H1 (cell line): ENCODE measurements around the gene SERPINA6. TPM values are rescaled to one million over a fixed set of nuclear protein-coding genes. Genes with fewer than 3 reads are reported as not detected.

Source experiments
- CTCF ChIA-PET: fragments of 300-600 bp; sonication (Branson Sonifier 250); formaldehyde crosslinking; loops from one replicate; lab custom pipeline; 2021; ENCODE audit not compliant: partially characterized antibody; lab: Charles Lee
- POLR2A ChIA-PET: fragments of 300-600 bp; sonication (Branson Sonifier 250); formaldehyde crosslinking; loops from one replicate; lab custom pipeline; 2021; ENCODE audit warnings: inconsistent platforms; ENCODE audit not compliant: partially characterized antibody; lab: Charles Lee
- DNase-seq, 2 experiments: peaks; one replicate each; pipeline versions ENCODE4 v3.0.0 to v3.0.0-alpha.2; 2010 to 2022; ENCODE audit warnings: low spot score in 2 of 2, low read depth in 1 of 2, mixed read lengths in 1 of 2
- FAIRE-seq: peaks from 2 replicates; lab custom pipeline; 2011; peaks lifted over from hg19 to GRCh38; lab: Jason Lieb, UNC
- H2AFZ ChIP-seq: 2 replicates; pipeline ENCODE4 v1.8.1; 2012; ENCODE audit warnings: low read length, inconsistent platforms
- H2AK5ac ChIP-seq: 2 replicates; pipeline ENCODE4 v1.6.1; 2013; ENCODE audit warnings: low read depth, low read length
- H2BK120ac ChIP-seq: replicated peaks from 2 replicates; pipeline ENCODE3; 2013; ENCODE audit warnings: low read depth, low read length, inconsistent platforms
- H2BK12ac ChIP-seq: 2 replicates; pipeline ENCODE4 v1.6.1; 2013; ENCODE audit warnings: low read depth, low read length
- H2BK15ac ChIP-seq: 2 replicates; pipeline ENCODE4 v1.6.1; 2013; ENCODE audit warnings: low read length
- H2BK20ac ChIP-seq: 2 replicates; pipeline ENCODE4 v1.6.1; 2013; ENCODE audit warnings: low read length
- H2BK5ac ChIP-seq: 2 replicates; pipeline ENCODE4 v1.6.1; 2013; ENCODE audit warnings: low read depth, low read length
- H3K14ac ChIP-seq: 2 replicates; pipeline ENCODE4 v1.6.1; 2013; ENCODE audit warnings: inconsistent platforms; ENCODE audit not compliant: insufficient read length
- H3K18ac ChIP-seq: 2 replicates; pipeline ENCODE4 v1.6.1; 2013; ENCODE audit warnings: low read length; ENCODE audit errors: extremely low read depth
- H3K23ac ChIP-seq: 2 replicates; pipeline ENCODE4 v1.6.1; 2013; ENCODE audit warnings: inconsistent platforms; ENCODE audit not compliant: insufficient read length
- H3K23me2 ChIP-seq: 2 replicates; pipeline ENCODE4 v1.6.1; 2013; ENCODE audit warnings: low read depth, low read length
- H3K27ac ChIP-seq: 2 replicates; pipeline ENCODE4 v1.6.1; 2011; ENCODE audit warnings: low read depth, low read length, inconsistent platforms
- H3K27me3 ChIP-seq, 4 experiments: replicated peaks in 1 of 4; 1 replicate in 1 of 4; 2 replicates in 3 of 4; pipeline versions ENCODE4 v1.6.1 to v1.8.1; 2011 to 2013; ENCODE audit warnings: low read length in 3 of 4, mild to moderate bottlenecking in 3 of 4, inconsistent platforms in 2 of 4, mixed read lengths in 2 of 4, moderate library complexity in 1 of 4; ENCODE audit not compliant: control insufficient read depth in 3 of 4, insufficient read depth in 3 of 4; ENCODE audit errors: extremely low read depth in 1 of 4
- H3K36me3 ChIP-seq, 4 experiments: 2 replicates each; pipeline versions ENCODE4 v1.6.1 to v1.8.1; 2011 to 2013; ENCODE audit warnings: mild to moderate bottlenecking in 4 of 4, low read length in 3 of 4, moderate library complexity in 2 of 4, control low read depth in 1 of 4, inconsistent platforms in 1 of 4; ENCODE audit not compliant: insufficient read depth in 4 of 4, control insufficient read depth in 2 of 4
- H3K4ac ChIP-seq: replicated peaks from 2 replicates; pipeline ENCODE3; 2013; ENCODE audit warnings: low read length, low read depth, mixed read lengths, inconsistent platforms; ENCODE audit not compliant: insufficient read length
- H3K4me1 ChIP-seq, 4 experiments: replicated peaks in 1 of 4; 1 replicate in 1 of 4; 2 replicates in 3 of 4; pipeline versions ENCODE4 v1.6.1 to v1.8.1; 2011 to 2013; ENCODE audit warnings: low read length in 3 of 4, inconsistent platforms in 2 of 4, mixed read lengths in 1 of 4; ENCODE audit not compliant: insufficient read depth in 4 of 4, control insufficient read depth in 3 of 4
- H3K4me2 ChIP-seq, 2 experiments: 2 replicates each; pipeline versions ENCODE4 v1.6.1 to v1.8.1; 2011 to 2013; ENCODE audit warnings: low read depth in 2 of 2, low read length in 2 of 2, control low read depth in 1 of 2, inconsistent platforms in 1 of 2, mild to moderate bottlenecking in 1 of 2; ENCODE audit not compliant: insufficient read depth in 1 of 2
- H3K4me3 ChIP-seq, 4 experiments: fragments of 200-600, 300-600 bp in 1 of 4; sonication (generic), shearing (Covaris generic), sonication (Bioruptor Twin) in 1 of 4; 2 replicates each; pipeline versions ENCODE4 v1.5.1 to v1.8.1; 2011 to 2016; ENCODE audit warnings: low read length in 4 of 4, low read depth in 3 of 4, control low read depth in 2 of 4, inconsistent platforms in 2 of 4, mild to moderate bottlenecking in 2 of 4, mixed read lengths in 1 of 4, moderate library complexity in 1 of 4; ENCODE audit not compliant: insufficient read depth in 2 of 4; ENCODE audit errors: extremely low read depth in 1 of 4
- H3K56ac ChIP-seq: replicated peaks from 2 replicates; pipeline ENCODE3; 2013; ENCODE audit warnings: low read depth, mild to moderate bottlenecking, mixed read lengths, low read length, inconsistent platforms; ENCODE audit not compliant: insufficient read length
- H3K79me1 ChIP-seq: 2 replicates; pipeline ENCODE4 v1.6.1; 2013; ENCODE audit warnings: low read depth, low read length, control low read depth
- H3K79me2 ChIP-seq, 2 experiments: 2 replicates each; pipeline versions ENCODE4 v1.6.1 to v1.8.1; 2012 to 2013; ENCODE audit warnings: low read length in 2 of 2, mild to moderate bottlenecking in 2 of 2, inconsistent platforms in 1 of 2; ENCODE audit not compliant: insufficient read depth in 2 of 2, control insufficient read depth in 1 of 2
- H3K9ac ChIP-seq, 4 experiments: replicated peaks in 1 of 4; 1 replicate in 1 of 4; 2 replicates in 3 of 4; pipeline versions ENCODE4 v1.6.1 to v1.8.1; 2011 to 2013; ENCODE audit warnings: low read depth in 3 of 4, low read length in 3 of 4, control low read depth in 2 of 4, mild to moderate bottlenecking in 2 of 4, moderate library complexity in 2 of 4, inconsistent platforms in 1 of 4; ENCODE audit errors: extremely low read depth in 1 of 4
- H3K9me3 ChIP-seq, 2 experiments: 2 replicates each; pipeline versions ENCODE4 v1.6.1 to v1.8.1; 2012 to 2013; ENCODE audit warnings: mild to moderate bottlenecking in 2 of 2, moderate library complexity in 2 of 2, control low read depth in 1 of 2, inconsistent platforms in 1 of 2, low read depth in 1 of 2, low read length in 1 of 2, mixed read lengths in 1 of 2; ENCODE audit not compliant: insufficient read depth in 2 of 2
- H4K20me1 ChIP-seq, 2 experiments: replicated peaks in 1 of 2; 2 replicates each; pipeline versions ENCODE3 to v1.8.1; 2011 to 2013; ENCODE audit warnings: inconsistent platforms in 2 of 2, low read length in 2 of 2, mild to moderate bottlenecking in 1 of 2; ENCODE audit not compliant: insufficient read depth in 2 of 2, control insufficient read depth in 1 of 2
- H4K5ac ChIP-seq: 2 replicates; pipeline ENCODE4 v1.6.1; 2013; ENCODE audit warnings: low read length, low read depth, mixed read lengths, inconsistent platforms; ENCODE audit not compliant: insufficient read length
- H4K8ac ChIP-seq: 2 replicates; pipeline ENCODE4 v1.8.0; 2013; ENCODE audit warnings: mild to moderate bottlenecking, moderate library complexity, low read length, inconsistent platforms; ENCODE audit not compliant: insufficient read depth; ENCODE audit errors: extremely low read depth
- H4K91ac ChIP-seq: replicated peaks from 2 replicates; pipeline ENCODE3; 2013; ENCODE audit warnings: low read length, mixed read lengths, inconsistent platforms; ENCODE audit not compliant: insufficient read length
- CHD2 ChIP-seq: IDR thresholded peaks from 2 replicates; pipeline ENCODE4 v1.6.1; 2012; ENCODE audit warnings: low read length, improper control_type of control experiment
- CREB1 ChIP-seq: IDR thresholded peaks from 2 replicates; pipeline ENCODE4 v1.6.1; 2012; ENCODE audit warnings: inconsistent platforms
- CTBP2 ChIP-seq: IDR thresholded peaks from 2 replicates; pipeline ENCODE4 v1.7.0; 2011; ENCODE audit warnings: borderline replicate concordance, mild to moderate bottlenecking, moderate library complexity, mixed read lengths, low read length; ENCODE audit not compliant: insufficient read depth, insufficient read length
- FOSL1 ChIP-seq: IDR thresholded peaks from 2 replicates; pipeline ENCODE4 v1.6.1; 2011; ENCODE audit warnings: mild to moderate bottlenecking, low read depth, low read length, moderate library complexity; ENCODE audit not compliant: insufficient read depth
- HDAC6 ChIP-seq: IDR thresholded peaks from one replicate; pipeline ENCODE4 v1.7.1; 2012; ENCODE audit warnings: low read depth, mild to moderate bottlenecking, inconsistent platforms, low read length, moderate library complexity
- JUN ChIP-seq: IDR thresholded peaks from 2 replicates; pipeline ENCODE4 v1.6.1; 2011; ENCODE audit warnings: low read depth, mild to moderate bottlenecking, improper control_type of control experiment, low read length
- JUND ChIP-seq: IDR thresholded peaks from 2 replicates; pipeline ENCODE4 v1.6.1; 2011; ENCODE audit warnings: mild to moderate bottlenecking, improper control_type of control experiment, low read length
- NANOG ChIP-seq: IDR thresholded peaks from 2 replicates; pipeline ENCODE4 v1.6.1; 2011; ENCODE audit warnings: low read length, low read depth, mild to moderate bottlenecking, inconsistent platforms; ENCODE audit not compliant: insufficient read depth, poor library complexity, severe bottlenecking
- RAD21 ChIP-seq, 2 experiments: IDR thresholded peaks in 1 of 2; conservative IDR thresholded peaks in 1 of 2; 2 replicates each; pipeline ENCODE4 v1.6.1; 2011; ENCODE audit warnings: low read depth in 2 of 2, low read length in 2 of 2, improper control_type of control experiment in 1 of 2, inconsistent platforms in 1 of 2, mild to moderate bottlenecking in 1 of 2, moderate library complexity in 1 of 2
- RFX5 ChIP-seq: IDR thresholded peaks from 2 replicates; pipeline ENCODE4 v1.6.1; 2011; ENCODE audit warnings: low read depth, low read length, improper control_type of control experiment, borderline replicate concordance
- SP4 ChIP-seq: IDR thresholded peaks from 2 replicates; pipeline ENCODE4 v1.6.1; 2012; ENCODE audit warnings: low read length, inconsistent platforms
- SUZ12 ChIP-seq: fragments of 200-600 bp; sonication (generic); IDR thresholded peaks from 2 replicates; pipeline ENCODE4 v1.6.1; 2012; ENCODE audit warnings: mild to moderate bottlenecking, inconsistent platforms, low read length, moderate library complexity, mixed read lengths
- TEAD4 ChIP-seq: IDR thresholded peaks from 2 replicates; pipeline ENCODE4 v1.6.1; 2012; ENCODE audit warnings: low read depth, low read length, inconsistent platforms, mixed read lengths
- ZNF274 ChIP-seq: IDR thresholded peaks from 2 replicates; pipeline ENCODE4 v1.7.0; 2012; ENCODE audit warnings: low read length, borderline replicate concordance; ENCODE audit errors: extremely low read depth
- WGBS, 2 experiments: shearing (Covaris generic) in 1 of 2; methylation state at CpG; one replicate each; pipeline versions ENCODE4 v1.1.6 to v1.1.7; 2013 to 2015; ENCODE audit warnings: low lambda C conversion rate in 2 of 2, mixed read lengths in 2 of 2, inconsistent platforms in 1 of 2, low coverage in 1 of 2, missing lambda C conversion rate in 1 of 2; ENCODE audit not compliant: insufficient replicate concordance in 2 of 2, insufficient coverage in 1 of 2, insufficient read length in 1 of 2; ENCODE audit errors: extremely low coverage in 1 of 2, missing lambda C conversion rate in 1 of 2; 5-methylcytosine and 5-hydroxymethylcytosine counted together
- polyA plus RNA-seq, 7 experiments: library from polyadenylated mRNA; depleted of rRNA in 3 of 7; stranded (reverse) in 5 of 7; unstranded in 2 of 7; fragments of >200 nt in 5 of 7; fragments of 200-250 nt in 2 of 7; gene quantifications; 1 replicate in 5 of 7; 2 replicates in 1 of 7; 4 replicates in 1 of 7; pipeline versions ENCODE4 v1.2.1 to v1.2.3, GENCODE V29; 2011 to 2013; ENCODE audit warnings: missing spikeins in 2 of 7, mixed read lengths in 2 of 7
- total RNA-seq: library from RNA; stranded (reverse); fragmentation: NEBNext Ultra II Directional; extraction: Animal tissue kit (Norgen Biotek cat#: 25700); gene quantifications from 2 replicates; pipeline ENCODE4 v1.2.1, GENCODE V29; 2021

Gene SERPINA6
- total and polyA plus RNA-seq, 2 of the 8 experiments (the other 6 are each of a cell fraction or from before 2014, with no cell fraction given): not detected

DNA sequence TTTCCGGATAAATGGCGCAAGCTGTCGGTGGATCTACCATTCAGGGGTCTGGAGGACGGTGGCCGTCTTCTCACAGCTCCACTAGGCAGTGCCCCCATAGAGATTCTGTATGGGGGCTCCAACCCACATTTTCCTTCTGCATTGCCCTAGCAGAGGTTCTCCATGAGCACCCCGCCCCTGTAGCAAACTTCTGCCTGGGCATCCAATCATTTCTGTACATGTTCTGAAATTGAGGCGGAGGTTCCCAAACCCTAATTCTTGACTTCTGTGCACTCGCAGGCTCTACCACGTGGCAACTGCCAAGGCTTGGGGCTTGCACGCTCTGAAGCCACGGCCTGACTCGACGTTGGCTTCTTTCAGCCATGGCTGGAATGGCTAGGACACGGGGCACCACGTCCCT lies 25.0 kb downstream of the SERPINA6 start:
- Histone ChIP-seq H3K56ac (no peak overlapping the region), H3K79me1 (no peaks in the 10 kb centered on the region), H3K4me1 (no peaks in the 10 kb centered on the region), H3K79me2 (no peaks in the 10 kb centered on the region), H3K14ac (no peak overlapping the region), H2AK5ac (no peak overlapping the region)
- no peak for FAIRE-seq
- TF ChIP-seq TEAD4: no peak
- no peak for TF ChIP-seq RAD21 (IDR thresholded peaks at IDR 0.05 in 1 of 2, conservative IDR thresholded peaks at IDR 0.05 in 1 of 2; ENCODE audit: low read depth in 2 of 2, low read length in 2 of 2)
- TF ChIP-seq JUND: no peak
- no peak for TF ChIP-seq JUN
- no peak for TF ChIP-seq FOSL1
- no peak for TF ChIP-seq ZNF274
- TF ChIP-seq CREB1: no peak
- TF ChIP-seq HDAC6: no peak
- no peak for TF ChIP-seq CTBP2
- no peak for TF ChIP-seq NANOG
- no peak for TF ChIP-seq SP4
- no peak for TF ChIP-seq RFX5
- TF ChIP-seq CHD2: no peak
- TF ChIP-seq SUZ12: no peak
- TF ChIP-seq, all 59 proteins: peak for 0
- H2BK120ac ChIP-seq: no peak overlapping the region
- no peak overlapping the region for H4K91ac ChIP-seq
- no peak overlapping the region for H3K4me3 ChIP-seq
- no peak overlapping the region for H3K18ac ChIP-seq
- H2AFZ ChIP-seq: no peak overlapping the region
- ChIA-PET POLR2A (no interaction called here), CTCF (interaction anchor here (0.7 to 1.6 kb wide), 3 partner anchors 8 to 23 kb away, joined by 3 to 6 read pairs (median 3); no protein-coding TSS in a partner anchor)
- no peak overlapping the region for H2BK15ac ChIP-seq
- 93% methylated on average over 15 of the region's 15 CpGs; no CpG with 5 or more reads in 1 of the 2 experiments for WGBS, 2 experiments
- DNase-seq: no peak
- H3K9me3 ChIP-seq: no peaks in the 10 kb centered on the region
- H3K23me2 ChIP-seq: no peaks in the 10 kb centered on the region
- H2BK5ac ChIP-seq: no peak overlapping the region
- no peaks in the 10 kb centered on the region; a peak in 1 of 7 replicates for H3K27me3 ChIP-seq
- H2BK12ac ChIP-seq: no peak overlapping the region
- H4K5ac ChIP-seq: no peak overlapping the region
- H3K23ac ChIP-seq: no peak overlapping the region
- no peak overlapping the region for H3K27ac ChIP-seq
- no peaks in the 10 kb centered on the region for H4K20me1 ChIP-seq
- H4K8ac ChIP-seq: no peak overlapping the region
- no peak overlapping the region for H2BK20ac ChIP-seq
- no peak overlapping the region for H3K4ac ChIP-seq
- H3K9ac ChIP-seq: no peak overlapping the region
- no peak overlapping the region for H3K4me2 ChIP-seq
- H3K36me3 ChIP-seq: no peaks in the 10 kb centered on the region
